ENCODE results near the gene OR7A17. TPM values are rescaled to one million over a fixed set of nuclear protein-coding genes. Genes with fewer than 3 reads are reported as not detected.

Gene OR7A17
- not detected for polyA plus RNA-seq (2012; ENCODE audit: missing spikeins)

DNA sequence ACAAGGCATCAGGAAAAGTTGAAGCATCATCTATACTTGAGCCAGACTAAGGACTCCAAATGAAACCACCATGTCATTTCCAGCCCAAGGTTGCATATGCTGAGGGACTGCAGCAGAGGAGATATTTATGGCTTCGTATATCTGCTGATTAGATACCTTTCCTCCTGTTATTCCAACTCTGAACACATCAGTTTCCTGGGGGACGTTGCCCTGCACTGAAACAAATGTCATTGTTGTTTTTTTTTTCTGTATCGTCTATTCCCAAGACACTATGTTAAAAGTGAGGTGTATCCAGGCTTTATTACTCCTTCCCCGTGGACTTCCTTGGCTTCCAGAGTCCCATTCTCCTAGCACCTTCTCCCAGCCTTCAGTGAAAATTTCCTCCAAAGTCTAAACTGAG lies at the start of gene OR7A17:
TSS of gene OR7A17 (minus strand) at position 101 of the 400 bp plus-strand sequence. CDS start 4,777 bp downstream, outside the sequence.
- no peak for DNase-seq (ENCODE audit: insufficient read length)
- FAIRE-seq, result no peak
- TF ChIP-seq TAF1 (IDR thresholded peaks at IDR 0.05; ENCODE audit: borderline replicate concordance, low read depth, low read length) (no peak), POLR2AphosphoS5 (IDR thresholded peaks at IDR 0.05; ENCODE audit: low read depth, low read length) (no peak), POLR2A (IDR thresholded peaks at IDR 0.05; ENCODE audit: low read depth, low read length) (no peak)

DNA sequence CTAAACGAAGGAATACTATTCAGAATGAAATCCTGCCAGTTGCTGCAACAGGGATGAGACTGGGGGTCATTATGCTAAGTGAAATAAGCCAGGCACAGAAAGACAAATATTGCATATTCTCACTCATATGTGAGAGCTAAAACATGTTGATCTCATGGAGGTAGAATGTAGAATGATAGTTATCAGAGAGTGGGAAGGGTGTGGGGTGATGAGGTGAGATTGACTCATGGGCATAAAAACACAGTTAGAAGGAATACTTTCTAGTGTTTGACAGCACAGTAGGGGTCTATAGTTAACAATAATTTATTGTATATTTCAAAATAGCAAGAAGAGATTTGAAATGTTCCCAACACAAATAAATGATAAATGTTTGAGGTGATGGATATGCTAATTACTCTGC lies 47.6 kb upstream of the OR7A17 start:
- TF ChIP-seq TAF1 (IDR thresholded peaks at IDR 0.05; ENCODE audit: borderline replicate concordance, low read depth, low read length), result no peak
- TF ChIP-seq POLR2AphosphoS5 (IDR thresholded peaks at IDR 0.05; ENCODE audit: low read depth, low read length), result no peak
- TF ChIP-seq POLR2A (IDR thresholded peaks at IDR 0.05; ENCODE audit: low read depth, low read length), result no peak
- FAIRE-seq, result no peak
- no peak for DNase-seq (ENCODE audit: insufficient read length)

DNA sequence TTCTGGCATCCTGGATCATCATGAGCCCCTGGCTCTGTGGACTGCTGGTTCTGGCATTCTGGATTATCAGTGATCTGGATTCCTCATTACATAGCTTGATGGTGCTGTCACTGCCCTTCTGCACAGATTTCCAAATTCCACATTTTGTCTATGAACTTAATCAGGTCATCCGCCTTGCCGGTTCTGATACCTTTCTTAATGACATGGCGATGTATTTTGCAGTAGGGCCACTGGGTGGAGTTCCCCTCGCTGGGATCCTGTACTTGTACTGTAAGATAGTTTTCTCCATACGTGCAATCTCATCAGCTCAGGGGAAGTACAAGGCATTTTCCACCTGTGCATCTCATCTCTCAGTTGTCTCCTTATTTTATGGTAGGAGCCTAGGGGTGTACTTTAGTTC lies 30.9 kb upstream of the OR7A17 start:
- no peak for FAIRE-seq
- DNase-seq (ENCODE audit: insufficient read length), result no peak
- TF ChIP-seq POLR2A (IDR thresholded peaks at IDR 0.05; ENCODE audit: low read depth, low read length), result no peak
- TF ChIP-seq TAF1 (IDR thresholded peaks at IDR 0.05; ENCODE audit: borderline replicate concordance, low read depth, low read length), result no peak
- no peak for TF ChIP-seq POLR2AphosphoS5 (IDR thresholded peaks at IDR 0.05; ENCODE audit: low read depth, low read length)

DNA sequence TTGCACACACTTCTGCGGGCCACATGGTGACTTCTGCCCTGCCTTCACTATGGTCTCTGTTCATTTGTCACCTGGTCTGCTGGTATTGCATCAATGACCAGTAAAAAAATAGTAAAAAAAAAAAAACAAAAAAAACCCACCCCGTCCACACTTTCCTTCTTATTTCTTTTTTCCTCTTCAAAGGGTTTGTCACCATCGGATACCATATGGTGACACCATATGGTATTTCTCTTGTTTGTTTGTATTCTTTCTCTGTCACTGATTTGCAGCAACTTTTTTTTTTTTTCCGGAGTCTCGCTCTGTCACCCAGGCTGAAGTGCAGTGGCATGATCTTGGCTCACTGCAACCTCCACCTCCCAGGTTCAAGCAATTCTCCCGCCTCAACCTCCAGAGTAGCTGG lies 29.2 kb upstream of the OR7A17 start:
- DNase-seq (ENCODE audit: insufficient read length) (no peak), FAIRE-seq (no peak)
- TF ChIP-seq TAF1 (IDR thresholded peaks at IDR 0.05; ENCODE audit: borderline replicate concordance, low read depth, low read length), result no peak
- TF ChIP-seq POLR2AphosphoS5 (IDR thresholded peaks at IDR 0.05; ENCODE audit: low read depth, low read length), result no peak
- TF ChIP-seq POLR2A (IDR thresholded peaks at IDR 0.05; ENCODE audit: low read depth, low read length), result no peak

DNA sequence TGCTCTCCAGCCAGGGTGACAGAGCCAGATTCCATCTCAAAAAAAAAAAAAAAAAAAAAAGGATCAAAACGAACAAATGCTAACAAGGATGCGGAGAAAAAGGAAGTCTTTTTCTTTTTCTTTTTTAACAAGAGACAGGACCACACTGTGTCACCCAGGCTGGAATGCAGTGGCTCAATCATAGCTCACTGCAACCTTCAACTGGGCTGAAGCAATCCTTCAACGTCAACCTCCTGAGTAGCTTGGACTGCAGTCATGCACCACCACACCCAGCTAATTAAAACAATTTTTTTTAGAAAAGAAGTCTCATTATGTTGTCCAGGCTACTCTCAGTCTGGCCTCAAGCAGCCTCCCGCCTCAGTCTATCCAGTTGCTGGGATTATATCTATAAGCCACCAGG lies 20.8 kb upstream of the OR7A17 start:
- DNase-seq (ENCODE audit: insufficient read length) (no peak), FAIRE-seq (no peak)
- TF ChIP-seq POLR2A (IDR thresholded peaks at IDR 0.05; ENCODE audit: low read depth, low read length), result no peak
- TF ChIP-seq TAF1 (IDR thresholded peaks at IDR 0.05; ENCODE audit: borderline replicate concordance, low read depth, low read length), result no peak

DNA sequence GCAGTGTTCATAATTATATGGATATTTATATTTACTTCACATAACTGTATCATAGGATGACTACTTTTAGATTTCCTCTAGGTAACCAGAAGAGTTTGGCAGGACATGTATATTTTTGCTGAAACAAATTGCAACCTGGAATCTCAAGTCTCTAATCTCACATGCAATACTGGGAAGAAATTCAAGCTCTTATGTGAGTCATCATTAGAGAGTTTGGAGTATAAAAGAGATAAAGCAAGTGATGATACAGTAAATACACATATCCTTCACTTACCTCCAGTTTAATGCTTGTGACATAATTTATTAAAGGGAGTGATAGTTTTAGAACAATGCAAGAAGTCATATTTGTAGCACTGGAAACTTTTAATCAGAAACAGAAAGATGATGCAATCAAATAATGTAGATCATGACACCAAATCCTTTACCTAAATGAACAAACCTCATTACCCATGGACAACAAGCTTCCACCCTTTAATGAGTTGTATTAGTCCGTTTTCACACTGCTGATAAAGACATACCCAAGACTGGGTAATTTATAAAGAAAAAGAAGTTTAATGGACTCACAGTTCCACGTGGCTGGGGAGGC lies 15.8 kb upstream of the OR7A17 start:
- TF ChIP-seq POLR2AphosphoS5 (IDR thresholded peaks at IDR 0.05; ENCODE audit: low read depth, low read length), result no peak
- TF ChIP-seq POLR2A (IDR thresholded peaks at IDR 0.05; ENCODE audit: low read depth, low read length), result no peak
- TF ChIP-seq TAF1 (IDR thresholded peaks at IDR 0.05; ENCODE audit: borderline replicate concordance, low read depth, low read length), result no peak
- DNase-seq (ENCODE audit: insufficient read length) (no peak), FAIRE-seq (no peak)

DNA sequence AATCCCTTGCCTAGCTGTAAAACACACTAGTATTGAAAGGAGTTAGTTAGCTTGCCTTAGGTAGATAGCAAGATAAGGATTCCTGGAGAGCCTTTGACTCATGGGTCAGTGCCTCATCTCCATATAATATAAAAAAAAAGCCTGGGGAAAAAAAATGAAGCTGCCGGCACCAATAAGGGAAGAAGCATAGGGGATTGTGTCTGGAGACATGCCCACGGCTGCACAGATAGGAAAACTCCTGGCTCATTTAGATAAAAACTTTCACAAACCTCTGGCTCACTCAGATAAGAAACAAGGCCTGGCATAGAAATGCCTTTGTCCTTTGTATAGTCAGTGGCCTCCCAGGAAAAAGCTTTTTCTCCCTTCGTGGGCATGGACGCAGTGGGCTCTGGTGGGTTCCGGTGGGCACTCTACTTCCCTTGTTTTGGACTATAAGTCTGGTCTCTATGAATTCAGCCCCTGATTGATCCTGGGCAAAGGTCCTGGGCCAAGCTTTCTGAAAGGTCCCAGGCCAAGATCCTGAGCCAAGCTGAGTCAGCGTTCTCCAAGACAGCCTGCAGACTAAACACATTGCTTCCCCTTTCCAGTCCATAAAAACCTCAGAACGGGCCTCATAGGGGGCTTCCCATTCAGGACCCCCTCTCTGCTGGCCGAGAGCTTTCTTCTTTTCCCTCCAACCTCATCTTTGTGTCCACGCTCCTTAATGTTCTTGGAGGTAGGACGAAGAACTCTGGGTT lies 4.9 kb upstream of the OR7A17 start:
- DNase-seq (ENCODE audit: insufficient read length), result no peak
- TF ChIP-seq POLR2AphosphoS5 (IDR thresholded peaks at IDR 0.05; ENCODE audit: low read depth, low read length), result no peak
- no peak for FAIRE-seq

DNA sequence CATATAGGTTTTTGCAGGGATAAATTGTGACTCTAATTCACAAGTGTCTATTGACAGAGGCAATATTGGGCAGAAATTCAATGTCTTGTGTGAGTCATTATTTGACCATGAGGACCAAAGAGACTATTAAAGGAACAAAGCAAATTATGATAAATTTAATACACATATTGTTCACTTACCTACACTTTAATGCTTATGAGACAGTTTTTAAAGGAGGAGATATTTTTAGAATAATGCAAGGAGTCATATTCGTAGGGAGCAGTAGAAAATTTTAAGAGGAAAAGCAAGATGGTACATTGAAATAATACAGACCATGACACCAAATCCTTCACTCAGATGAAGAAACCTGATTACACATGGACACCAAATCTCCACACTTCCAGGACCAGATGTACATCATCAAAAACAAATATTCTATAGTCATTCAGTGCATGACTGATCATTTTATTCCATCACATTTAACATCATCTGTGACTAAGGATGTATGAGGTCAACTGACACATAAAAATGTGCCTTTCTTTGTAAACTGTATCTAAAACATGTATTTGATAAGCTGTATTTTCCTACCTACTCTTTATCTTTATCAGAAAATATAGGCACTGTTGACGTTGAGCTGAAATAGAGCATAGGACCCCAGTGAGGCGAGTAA lies 4.2 kb upstream of the OR7A17 start:
- TF ChIP-seq POLR2AphosphoS5 (IDR thresholded peaks at IDR 0.05; ENCODE audit: low read depth, low read length), result no peak
- no peak for TF ChIP-seq POLR2A (IDR thresholded peaks at IDR 0.05; ENCODE audit: low read depth, low read length)
- TF ChIP-seq TAF1 (IDR thresholded peaks at IDR 0.05; ENCODE audit: borderline replicate concordance, low read depth, low read length), result no peak
- no peak for FAIRE-seq
- DNase-seq (ENCODE audit: insufficient read length), result no peak

DNA sequence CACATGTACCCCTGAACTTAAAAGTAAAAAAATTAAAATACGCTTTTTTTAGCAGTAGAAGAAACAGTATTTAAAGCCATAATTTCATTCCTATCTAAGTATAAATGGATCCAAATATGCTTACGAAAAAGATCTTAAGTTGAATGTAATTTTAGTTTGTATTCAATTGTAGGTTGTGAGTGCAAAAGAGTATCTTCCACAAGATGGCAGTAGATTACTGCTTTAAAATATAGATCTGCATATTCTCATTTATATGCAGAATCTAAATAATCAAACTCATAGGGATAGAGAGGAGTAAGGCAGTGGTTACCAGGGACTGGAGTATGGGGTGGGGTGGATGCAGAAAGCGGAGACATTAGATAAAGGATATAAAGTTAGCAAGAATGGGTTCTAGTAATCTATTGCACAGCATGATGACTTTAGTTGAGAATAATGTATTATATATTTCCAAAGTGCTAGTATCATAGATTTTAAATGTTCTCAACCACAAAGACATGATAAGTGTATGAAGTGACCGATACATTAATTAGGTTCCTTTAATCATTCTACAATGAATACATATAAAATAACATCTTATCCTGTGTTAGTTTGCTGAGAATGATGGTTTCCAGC lies 14.2 kb downstream of the OR7A17 start:
- DNase-seq (ENCODE audit: insufficient read length), result no peak
- no peak for TF ChIP-seq POLR2AphosphoS5 (IDR thresholded peaks at IDR 0.05; ENCODE audit: low read depth, low read length)
- no peak for TF ChIP-seq POLR2A (IDR thresholded peaks at IDR 0.05; ENCODE audit: low read depth, low read length)
- no peak for TF ChIP-seq TAF1 (IDR thresholded peaks at IDR 0.05; ENCODE audit: borderline replicate concordance, low read depth, low read length)
- FAIRE-seq, result no peak

DNA sequence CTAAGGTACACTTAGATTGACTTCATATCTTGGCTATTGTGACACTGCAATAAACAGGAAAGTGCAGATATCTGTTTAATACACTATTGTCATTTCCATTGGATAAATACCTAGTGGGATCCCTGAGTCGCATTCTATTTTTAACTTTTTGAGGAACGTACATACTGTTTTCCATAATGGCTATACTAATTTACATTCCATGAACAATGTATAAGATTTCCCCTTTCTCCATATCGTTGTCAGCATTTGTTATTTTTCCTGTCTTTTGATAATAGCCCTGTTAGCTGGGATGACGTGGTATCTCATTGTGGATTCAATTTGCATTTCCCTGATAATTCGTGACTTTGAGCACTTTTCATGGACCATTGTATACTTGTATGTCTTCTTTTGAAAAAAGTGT lies 17.4 kb downstream of the OR7A17 start:
- TF ChIP-seq POLR2A (IDR thresholded peaks at IDR 0.05; ENCODE audit: low read depth, low read length) (no peak), POLR2AphosphoS5 (IDR thresholded peaks at IDR 0.05; ENCODE audit: low read depth, low read length) (no peak), TAF1 (IDR thresholded peaks at IDR 0.05; ENCODE audit: borderline replicate concordance, low read depth, low read length) (no peak)
- FAIRE-seq (no peak), DNase-seq (ENCODE audit: insufficient read length) (no peak)

DNA sequence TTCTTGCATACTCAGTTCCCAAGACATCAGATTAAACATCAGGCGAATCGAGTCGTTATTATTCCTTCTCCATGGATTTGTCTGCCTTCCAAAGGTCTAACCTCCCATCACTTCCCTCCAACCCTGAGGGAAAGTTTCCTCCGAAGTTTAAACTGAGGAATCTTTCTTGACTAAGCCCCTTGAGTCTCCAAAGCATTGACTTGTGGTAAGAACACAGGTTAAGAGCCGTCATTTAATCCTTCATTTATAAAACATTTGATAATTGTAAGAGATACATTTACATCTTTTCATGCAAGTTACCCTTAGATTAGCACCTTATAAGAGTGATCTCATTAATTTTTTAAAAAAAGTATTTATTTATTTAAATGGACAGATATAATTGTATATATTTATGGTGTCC lies 37.1 kb downstream of the OR7A17 start, which contains the start of gene OR7A10:
TSS of gene OR7A10 (minus strand) at position 101 of the 400 bp plus-strand sequence. CDS start 7,045 bp downstream, outside the sequence.
- DNase-seq (ENCODE audit: insufficient read length) (no peak), FAIRE-seq (no peak)
- TF ChIP-seq TAF1 (IDR thresholded peaks at IDR 0.05; ENCODE audit: borderline replicate concordance, low read depth, low read length), result no peak
- no peak for TF ChIP-seq POLR2A (IDR thresholded peaks at IDR 0.05; ENCODE audit: low read depth, low read length)
- no peak for TF ChIP-seq POLR2AphosphoS5 (IDR thresholded peaks at IDR 0.05; ENCODE audit: low read depth, low read length)

Data from GM12892 (cell line).